Stomach (tissue), 9 donors: ENCODE results near the gene CDC42SE2. TPM values are rescaled to one million over a fixed set of nuclear protein-coding genes. Genes with fewer than 3 reads are reported as not detected.

Experiments used
- DNase-seq, 2 donors: peaks; one replicate each; pipeline versions ENCODE4 v3.0.0 to v3.0.0-alpha.2; 2013 to 2019
- H3K27ac ChIP-seq, 5 donors: fragments of 200-600 bp in 4 of 5; sonication (generic) in 4 of 5; one replicate each; pipeline ENCODE4 v1.5.1; 2013 to 2019; ENCODE audit warnings: mild to moderate bottlenecking in 1 of 5, moderate library complexity in 1 of 5
- H3K27me3 ChIP-seq, 3 donors: fragments of 200-600 bp; sonication (generic); one replicate each; pipeline ENCODE4 v1.5.1; 2017 to 2019; ENCODE audit warnings: mixed run types in 1 of 3
- H3K36me3 ChIP-seq, 4 donors: fragments of 200-600 bp; sonication (generic); 1 replicate in 3 of 4; 2 replicates in 1 of 4; pipeline ENCODE4 v1.5.1; 2016 to 2019
- H3K4me1 ChIP-seq, 4 donors: fragments of 200-600 bp; sonication (generic); one replicate each; pipeline ENCODE4 v1.5.1; 2016 to 2019
- H3K4me3 ChIP-seq, 4 donors: fragments of 200-600 bp; sonication (generic) in 3 of 4; one replicate each; pipeline ENCODE4 v1.5.1; 2016 to 2019; ENCODE audit warnings: mild to moderate bottlenecking in 1 of 4
- H3K9me3 ChIP-seq, 4 donors: fragments of 200-600 bp; sonication (generic); one replicate each; pipeline ENCODE4 v1.5.1; 2016 to 2019
- EP300 ChIP-seq: sonication (generic); formaldehyde crosslinking; IDR thresholded peaks from one replicate; pipeline ENCODE4 v1.6.1; 2017; ENCODE audit warnings: antibody characterized with exemption
- POLR2A ChIP-seq, 4 donors: fragments of 450-650 bp; IDR thresholded peaks; one replicate each; pipeline ENCODE4 v1.6.1; 2016; ENCODE audit warnings: antibody characterized with exemption in 4 of 4, control low read depth in 2 of 4, mild to moderate bottlenecking in 1 of 4, moderate library complexity in 1 of 4
- POLR2AphosphoS5 ChIP-seq, 3 donors: sonication (generic); formaldehyde crosslinking; IDR thresholded peaks; one replicate each; pipeline ENCODE4 v1.6.1; 2016; ENCODE audit warnings: antibody characterized with exemption in 3 of 3
- WGBS, 5 donors: extraction: QIAGEN DNeasy Blood & Tissue Kit in 3 of 5; methylation state at CpG; one replicate each; pipeline versions ENCODE4 v1.1.5 to v1.1.7; 2013 to 2018; 5-methylcytosine and 5-hydroxymethylcytosine counted together
- intact Hi-C: fragments of 100-400 bp; cut with DNase I; formaldehyde crosslinking; loops from one replicate; pipeline ENCODE4 v1.15.1; 2023; ENCODE audit warnings: low total_unique reads
- polyA plus RNA-seq, 3 donors: library from polyadenylated mRNA; stranded (reverse); fragments of 200-250 nt; gene quantifications; one replicate each; pipeline ENCODE4 v1.2.3, GENCODE V29; 2013
- total RNA-seq, 5 donors: library from RNA; depleted of rRNA; stranded (reverse); fragments of >200 nt; gene quantifications; one replicate each; pipeline versions ENCODE4 v1.1.0 to v1.2.3, GENCODE V29; 2014 to 2016
- TF ChIP-seq, protein P1 (sequence below), 7 experiments: fragments of 450-650 bp in 4 of 7; fragments of 200-600 bp in 3 of 7; sonication (generic) in 3 of 7; IDR thresholded peaks; one replicate each; pipeline ENCODE4 v1.5.1; 2016 to 2019; ENCODE audit warnings: antibody characterized with exemption in 7 of 7, control low read depth in 2 of 7, mild to moderate bottlenecking in 1 of 7
- donor health status: healthy with polysubstance abuse.
- donor health status: Bipolar disorder and iron deficiency.
- donor health status: healthy.

Gene CDC42SE2
- total and polyA plus RNA-seq, 8 donors, result 11.0 to 87.9 (median 20.6) TPM

DNA sequence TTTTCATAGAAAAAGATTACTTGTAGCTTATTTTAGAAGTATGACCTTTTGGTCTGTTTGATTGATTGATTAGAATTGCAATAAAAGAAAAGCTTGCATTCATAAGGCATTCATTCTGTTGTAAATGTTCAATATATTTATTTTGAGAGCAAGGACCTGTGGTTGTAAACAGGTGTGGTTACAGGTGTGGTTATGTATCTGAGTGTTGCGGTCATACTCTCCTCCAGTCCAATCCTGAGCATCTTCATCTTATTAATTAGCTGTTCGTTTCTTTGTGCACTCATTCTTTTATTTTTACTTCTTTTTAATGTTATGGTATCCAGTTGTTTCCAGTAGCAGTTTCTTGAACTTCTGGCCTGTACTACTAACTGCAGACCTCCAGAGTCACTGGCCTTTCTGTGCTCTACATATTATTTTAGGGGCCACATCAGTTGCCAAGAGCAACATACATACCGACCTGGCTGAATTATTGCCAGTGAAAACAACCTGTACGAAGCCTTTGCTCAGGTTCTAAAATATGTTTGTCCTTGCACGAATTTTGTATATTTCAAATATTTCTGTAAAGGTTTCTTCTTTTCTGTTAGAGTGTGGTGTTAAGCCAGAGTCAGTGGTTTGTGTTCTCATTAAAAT lies 128.7 kb downstream of the CDC42SE2 start:
- peaks cover 16 to 34% (median 26%) of the 10 kb centered on the region in 4 donors for H3K4me1 ChIP-seq
- H3K9me3 ChIP-seq, result no peaks in the 10 kb centered on the region
- 30 to 61% (median 54%) methylated on average over 5 of the region's 5 CpGs for WGBS, 5 donors
- peak overlapping the region in 3 of 5 donors; percentile 58 to 81 (median 71) for H3K27ac ChIP-seq
- no peaks in the 10 kb centered on the region for H3K27me3 ChIP-seq
- no peak overlapping the region for H3K4me3 ChIP-seq
- H3K36me3 ChIP-seq, result peaks cover 7 to 61% (median 42%) of the 10 kb centered on the region in 4 donors
- TF ChIP-seq POLR2A (IDR thresholded peaks at IDR 0.05) (no peak), EP300 (no peak), POLR2AphosphoS5 (IDR thresholded peaks at IDR 0.05) (no peak)
- TF ChIP-seq, protein P1, sequence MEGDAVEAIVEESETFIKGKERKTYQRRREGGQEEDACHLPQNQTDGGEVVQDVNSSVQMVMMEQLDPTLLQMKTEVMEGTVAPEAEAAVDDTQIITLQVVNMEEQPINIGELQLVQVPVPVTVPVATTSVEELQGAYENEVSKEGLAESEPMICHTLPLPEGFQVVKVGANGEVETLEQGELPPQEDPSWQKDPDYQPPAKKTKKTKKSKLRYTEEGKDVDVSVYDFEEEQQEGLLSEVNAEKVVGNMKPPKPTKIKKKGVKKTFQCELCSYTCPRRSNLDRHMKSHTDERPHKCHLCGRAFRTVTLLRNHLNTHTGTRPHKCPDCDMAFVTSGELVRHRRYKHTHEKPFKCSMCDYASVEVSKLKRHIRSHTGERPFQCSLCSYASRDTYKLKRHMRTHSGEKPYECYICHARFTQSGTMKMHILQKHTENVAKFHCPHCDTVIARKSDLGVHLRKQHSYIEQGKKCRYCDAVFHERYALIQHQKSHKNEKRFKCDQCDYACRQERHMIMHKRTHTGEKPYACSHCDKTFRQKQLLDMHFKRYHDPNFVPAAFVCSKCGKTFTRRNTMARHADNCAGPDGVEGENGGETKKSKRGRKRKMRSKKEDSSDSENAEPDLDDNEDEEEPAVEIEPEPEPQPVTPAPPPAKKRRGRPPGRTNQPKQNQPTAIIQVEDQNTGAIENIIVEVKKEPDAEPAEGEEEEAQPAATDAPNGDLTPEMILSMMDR (IDR thresholded peaks at IDR 0.05), result no peak
- no peak for DNase-seq
- intact Hi-C loops, result no loop called here

DNA sequence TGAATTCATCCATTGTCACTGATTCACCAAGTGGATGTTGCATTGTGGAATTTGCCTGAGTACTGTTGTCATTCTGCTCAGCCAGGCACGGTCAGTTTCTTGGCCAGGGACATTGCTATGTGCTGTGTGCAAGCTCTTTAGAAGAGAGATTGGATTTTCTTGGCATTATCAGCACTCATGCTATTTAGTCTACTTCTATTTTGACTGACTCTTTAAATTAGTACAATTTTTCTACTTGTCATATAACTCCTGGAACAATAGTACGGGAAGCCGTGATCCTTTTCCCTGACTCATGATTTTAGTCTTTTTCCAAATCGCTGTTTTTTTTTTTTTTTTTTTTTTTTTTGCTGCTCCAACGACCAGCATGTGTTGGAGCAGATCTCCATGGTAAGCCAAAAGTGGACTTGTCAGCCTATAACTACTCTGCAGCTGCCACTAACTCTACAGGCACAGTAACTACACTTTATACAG lies 129.7 kb downstream of the CDC42SE2 start:
- Histone ChIP-seq H3K27me3 (no peaks in the 10 kb centered on the region), H3K4me1 (peaks cover 16 to 32% (median 26%) of the 10 kb centered on the region in 4 donors), H3K36me3 (peaks cover 7 to 71% (median 46%) of the 10 kb centered on the region in 4 donors), H3K27ac (peak overlapping the region; percentile 56 to 81 (median 71)), H3K9me3 (no peaks in the 10 kb centered on the region), H3K4me3 (no peak overlapping the region)
- TF ChIP-seq EP300 (no peak), POLR2A (IDR thresholded peaks at IDR 0.05) (no peak), POLR2AphosphoS5 (IDR thresholded peaks at IDR 0.05) (no peak)
- TF ChIP-seq, protein P1 (IDR thresholded peaks at IDR 0.05), result no peak
- 25 to 43% (median 30%) methylated on average over 5 of the region's 5 CpGs for WGBS, 5 donors
- DNase-seq, result peak in 1 of 2 donors; percentile 36
- intact Hi-C loops, result no loop called here

DNA sequence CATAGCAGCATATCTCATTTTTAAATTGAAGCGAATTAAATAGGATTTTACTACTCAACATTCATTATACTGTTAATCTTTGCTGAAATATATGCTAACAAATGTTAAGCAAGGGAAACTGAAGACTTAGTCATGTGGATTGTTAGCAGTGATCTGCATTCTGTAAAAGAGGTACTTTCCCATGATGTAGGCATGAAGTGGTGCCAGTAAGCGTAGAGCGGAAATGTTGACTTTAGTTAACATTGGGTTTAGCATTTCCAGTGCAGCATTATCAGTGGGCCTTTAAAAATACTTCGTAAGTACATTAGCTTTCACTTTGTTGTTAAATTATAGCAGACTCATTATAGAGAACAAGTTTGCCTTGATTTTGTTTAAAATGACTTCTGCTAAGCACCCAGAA lies 130.3 kb downstream of the CDC42SE2 start:
- Histone ChIP-seq H3K36me3 (peaks cover 7 to 76% (median 50%) of the 10 kb centered on the region in 4 donors), H3K9me3 (no peaks in the 10 kb centered on the region), H3K27ac (peak overlapping the region in 4 of 5 donors; percentile 56 to 81 (median 64)), H3K4me3 (no peak overlapping the region), H3K4me1 (peaks cover 16 to 32% (median 26%) of the 10 kb centered on the region in 4 donors), H3K27me3 (no peaks in the 10 kb centered on the region)
- TF ChIP-seq POLR2A (IDR thresholded peaks at IDR 0.05), result no peak
- TF ChIP-seq, protein P1 (IDR thresholded peaks at IDR 0.05), result no peak
- TF ChIP-seq POLR2AphosphoS5 (IDR thresholded peaks at IDR 0.05), result peak in 2 of 3 donors; percentile 58 to 87
- no peak for TF ChIP-seq EP300
- intact Hi-C loops, result no loop called here
- WGBS, 5 donors, result 17 to 35% (median 23%) methylated on average over 4 of the region's 4 CpGs
- peak; percentile 60 to 87 for DNase-seq

DNA sequence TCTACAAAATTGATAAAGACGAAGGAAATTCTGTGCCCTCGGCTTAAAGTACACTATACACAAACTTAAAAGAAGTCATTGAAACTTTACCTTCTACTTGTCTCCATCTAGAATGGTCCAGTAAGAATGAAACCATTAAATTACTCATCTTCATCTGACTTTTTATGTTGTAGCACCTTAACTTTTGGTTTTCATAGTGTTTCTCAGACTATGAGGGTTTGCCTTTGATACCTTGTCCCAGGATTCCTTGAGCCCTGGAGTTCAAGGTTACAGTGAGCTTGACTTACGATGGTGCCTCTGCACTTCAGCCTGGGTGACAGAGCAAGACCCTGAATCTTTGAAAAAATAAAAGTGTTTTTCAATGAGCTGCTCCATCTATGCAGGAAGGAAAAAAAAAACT lies 132.2 kb downstream of the CDC42SE2 start:
- 89 to 94% (median 90%) methylated on average over 3 of the region's 3 CpGs for WGBS, 5 donors
- TF ChIP-seq POLR2AphosphoS5 (IDR thresholded peaks at IDR 0.05), result no peak
- TF ChIP-seq, protein P1 (IDR thresholded peaks at IDR 0.05), result no peak
- no peak for TF ChIP-seq POLR2A (IDR thresholded peaks at IDR 0.05)
- DNase-seq, result no peak

More for the DNA sequence above, 132.2 kb downstream of the CDC42SE2 start:
- Histone ChIP-seq H3K4me1 (peaks cover 16 to 32% (median 26%) of the 10 kb centered on the region in 4 donors), H3K27me3 (no peaks in the 10 kb centered on the region), H3K9me3 (no peaks in the 10 kb centered on the region), H3K27ac (no peak overlapping the region), H3K4me3 (no peak overlapping the region), H3K36me3 (peaks cover 7 to 68% (median 49%) of the 10 kb centered on the region in 4 donors)
- intact Hi-C loops, result no loop called here
